GM19452 (cell line): ENCODE data around the gene MIGA1.
"Not testable (repeated sequence)": the region's sequence is repeated elsewhere in the genome, so short reads cannot be mapped to it uniquely, and the experiment has no call there.

Experiments used
- ATAC-seq: cut with Tn5 transposase; IDR thresholded peaks from one replicate; pipeline ENCODE4 v1.9.1; 2021; ENCODE audit not compliant: unreplicated experiment

MIGA1 gene

GRCh38 chr1:77905603-77906002 is 126.2 kb downstream of the MIGA1 start:
- ATAC-seq, result no peak

- ATAC-seq, result no peak
Measured at GRCh38 chr1:77906019-77906545, 126.6 kb downstream of the MIGA1 start.

- no peak for ATAC-seq
Measured at GRCh38 chr1:77906624-77907023, 127.2 kb downstream of the MIGA1 start.

- no peak for ATAC-seq
Measured at GRCh38 chr1:77910116-77910515, 130.7 kb downstream of the MIGA1 start.

- ATAC-seq, result not testable (repeated sequence)
Measured at GRCh38 chr1:77918918-77919317, 139.5 kb downstream of the MIGA1 start.

GRCh38 chr1:77925518-77925917 is 146.1 kb downstream of the MIGA1 start:
- ATAC-seq, result no peak

GRCh38 chr1:77925956-77926355 is 146.5 kb downstream of the MIGA1 start:
- no peak for ATAC-seq

- ATAC-seq, result peak; percentile 60
Measured at GRCh38 chr1:77926561-77927357, 147.3 kb downstream of the MIGA1 start.

GRCh38 chr1:77927414-77927813 is 148.0 kb downstream of the MIGA1 start:
- ATAC-seq, result no peak
